Right forelimb (tissue), 1 donor: ENCODE results near the gene LVRN.

Experiments
- DNase-seq: peaks from one replicate; pipeline ENCODE4 v3.0.0-alpha.2; 2018

The LVRN gene

DNA sequence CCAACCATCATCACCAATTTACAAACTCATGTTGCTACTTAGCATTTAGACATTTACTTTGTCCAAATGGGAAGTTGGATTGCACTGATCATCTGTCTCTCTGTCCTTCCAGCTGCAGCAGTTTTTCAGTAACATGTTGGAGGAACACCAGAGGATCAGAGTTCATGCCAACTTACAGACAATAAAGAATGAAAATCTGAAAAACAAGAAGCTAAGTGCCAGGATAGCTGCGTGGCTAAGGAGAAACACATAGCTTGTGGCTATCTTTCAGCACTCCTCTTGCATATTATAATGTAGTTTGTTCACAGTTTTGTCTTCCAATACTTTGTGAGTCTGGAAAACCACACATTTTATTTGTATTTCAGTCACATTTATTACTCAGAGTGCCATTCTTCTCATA is 63.6 kb downstream of the LVRN start:
- no peak for DNase-seq

DNA sequence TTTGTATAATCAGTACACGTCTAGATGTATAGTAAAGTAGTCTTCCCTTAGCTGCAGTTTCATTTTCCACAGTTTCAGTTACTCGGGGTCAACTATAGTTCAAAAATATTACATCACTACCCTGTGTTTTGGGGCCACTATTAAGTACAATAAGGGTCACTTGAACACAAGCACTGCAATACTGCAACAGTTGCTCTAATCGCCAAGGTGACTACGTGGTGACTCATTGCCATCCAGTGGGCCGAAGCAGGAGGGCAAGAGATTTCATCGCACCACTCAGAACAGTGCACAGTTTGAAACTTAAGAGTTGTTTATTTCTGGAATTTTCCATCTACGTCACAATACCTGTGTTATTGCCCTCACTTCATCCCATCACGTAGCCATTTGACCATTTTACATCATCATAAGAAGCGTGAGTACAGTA is 69.8 kb downstream of the LVRN start, which contains the start of gene ARL14EPL:
Gene ARL14EPL, plus strand, starts transcription at position 379 of the 424 bp plus-strand sequence. CDS start 18,994 bp downstream, outside the sequence.
- DNase-seq: no peak

DNA sequence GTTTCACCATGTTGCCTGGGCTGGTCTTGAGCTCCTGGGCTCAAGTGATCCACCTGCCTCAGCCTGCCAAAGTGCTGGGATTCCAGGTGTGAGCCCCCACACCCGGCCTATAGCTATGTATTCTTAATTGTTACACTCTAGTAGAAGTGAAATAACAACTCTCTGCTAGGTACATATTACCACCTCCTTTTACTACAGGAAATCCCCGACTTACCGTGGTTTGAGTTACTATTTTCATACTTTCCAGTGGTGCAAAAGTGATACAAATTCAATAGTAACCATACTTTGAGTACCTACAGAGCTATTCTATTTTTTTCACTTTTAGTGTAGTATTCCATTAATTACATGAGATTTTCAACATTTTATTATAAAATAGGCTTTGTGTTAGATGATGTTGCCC is 70.7 kb downstream of the LVRN start:
- no peak for DNase-seq

DNA sequence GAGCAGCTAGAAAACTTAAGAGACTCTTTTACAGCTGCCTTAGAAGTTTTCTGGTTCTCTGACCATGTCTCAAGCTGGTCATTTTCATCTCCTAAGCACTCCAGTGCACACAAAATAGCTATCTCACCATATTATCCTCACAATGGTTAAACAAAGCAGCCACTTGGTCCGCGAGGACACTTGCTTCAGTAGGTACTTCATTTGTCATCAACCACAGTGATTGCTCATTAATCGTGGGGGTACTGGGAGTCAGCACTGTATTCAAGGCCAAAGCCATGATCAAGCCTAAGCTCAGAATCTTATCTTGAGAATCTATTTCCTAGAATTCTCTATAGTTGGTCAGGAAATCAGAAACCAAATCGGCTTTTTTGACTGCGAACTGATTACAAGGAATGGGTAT is 72.8 kb downstream of the LVRN start:
- no peak for DNase-seq

DNA sequence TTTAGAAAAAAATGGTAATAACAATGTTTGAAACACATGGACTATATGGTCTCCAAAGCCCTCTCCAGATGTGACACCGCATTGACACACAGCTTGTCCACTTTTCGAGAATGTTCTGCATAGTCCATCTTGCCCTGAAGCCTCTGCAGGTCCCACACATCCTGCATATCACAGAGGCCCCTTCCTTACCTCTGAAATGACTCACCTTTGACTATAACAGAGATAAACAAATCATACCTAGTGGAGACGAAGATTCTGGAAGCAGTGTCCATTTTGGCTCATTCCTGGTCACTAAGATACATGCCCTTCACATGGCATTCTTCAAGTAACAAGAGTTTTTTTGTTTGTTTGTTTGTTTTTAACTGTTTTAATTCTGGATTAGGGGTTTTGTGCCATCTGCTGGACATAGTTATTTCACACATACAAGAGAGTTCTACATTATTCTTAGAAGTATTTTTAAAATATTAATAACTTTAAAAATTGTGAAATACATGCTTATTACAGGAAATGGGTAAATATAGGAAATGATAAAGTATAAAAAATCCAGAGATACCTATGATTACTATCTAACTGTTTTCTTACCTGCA is 75.1 kb downstream of the LVRN start:
- DNase-seq: no peak

DNA sequence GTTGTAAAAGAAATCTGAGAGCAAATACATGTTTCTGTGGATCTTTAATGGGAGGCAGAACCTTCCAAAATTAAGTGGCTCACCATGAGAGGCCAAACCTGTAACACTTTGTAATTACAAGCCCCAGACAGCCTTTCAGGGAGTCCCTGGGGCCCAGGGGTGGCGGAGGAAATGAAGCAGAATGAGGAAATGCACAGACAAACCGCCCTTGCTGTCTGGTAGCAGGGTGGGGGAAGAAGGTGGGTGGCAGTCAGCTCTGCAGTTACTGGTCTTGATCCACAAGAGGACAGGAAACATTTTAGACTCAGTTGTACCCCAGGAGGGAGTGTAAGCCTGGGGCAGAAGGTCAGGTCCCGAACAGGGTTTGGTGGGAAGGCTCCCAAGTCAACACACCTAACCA is 76.5 kb downstream of the LVRN start:
- DNase-seq: no peak

DNA sequence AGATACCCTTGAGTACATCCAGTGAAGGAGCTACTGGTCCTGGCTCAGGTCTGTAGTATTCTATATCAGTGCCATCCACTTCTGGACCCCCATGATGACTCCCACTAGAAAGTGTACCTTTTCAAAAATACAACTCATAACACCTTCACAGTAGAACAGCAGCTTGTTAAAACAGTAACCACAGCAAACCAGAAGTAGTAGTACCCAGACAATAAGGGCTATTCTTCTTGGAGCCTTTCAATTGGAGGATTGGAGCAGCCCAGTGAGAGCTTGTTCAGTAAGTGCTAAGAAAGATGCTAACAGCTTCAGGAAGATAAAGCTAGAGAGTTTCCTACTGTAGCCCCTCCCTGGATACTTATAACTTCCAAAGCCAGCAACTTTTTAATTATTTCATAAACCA is 80.1 kb downstream of the LVRN start:
- no peak for DNase-seq

DNA sequence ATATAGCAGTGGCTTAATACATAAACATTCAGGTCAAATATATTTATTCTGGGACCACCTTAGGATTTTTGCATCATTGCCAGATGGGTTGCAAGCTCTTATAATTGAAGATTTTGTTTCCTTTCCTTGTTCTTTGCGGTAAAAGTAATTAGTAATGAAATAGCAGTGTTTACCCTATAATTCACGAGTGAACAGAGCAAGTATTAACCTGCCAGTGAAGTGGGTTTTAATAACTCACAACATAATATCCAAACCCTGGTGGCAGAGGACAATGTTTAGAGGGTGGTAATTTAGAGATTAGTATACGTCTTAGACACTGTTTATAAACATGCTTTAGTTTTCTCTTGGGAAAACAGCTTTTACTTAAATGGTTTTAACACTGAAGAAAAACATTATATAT is 81.8 kb downstream of the LVRN start:
- no peak for DNase-seq

DNA sequence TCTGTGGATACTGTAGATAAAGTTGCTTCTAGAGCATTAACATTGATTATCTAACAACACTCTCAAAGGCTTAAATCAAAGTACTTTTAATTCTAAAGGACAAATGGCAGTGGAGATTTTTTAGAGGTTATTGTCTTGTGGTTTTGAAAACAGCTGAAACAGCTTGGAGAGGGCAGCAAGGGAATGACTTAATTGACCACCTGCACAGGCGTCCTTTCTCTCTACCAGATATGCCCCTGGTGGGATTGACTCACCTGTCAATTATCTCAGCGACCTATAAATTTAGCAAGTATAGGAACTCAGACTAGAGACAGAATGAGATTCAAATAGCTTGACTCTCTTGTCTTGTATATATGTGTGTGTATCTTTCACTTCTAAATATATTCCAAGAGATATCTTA is 83.5 kb downstream of the LVRN start:
- no peak for DNase-seq

DNA sequence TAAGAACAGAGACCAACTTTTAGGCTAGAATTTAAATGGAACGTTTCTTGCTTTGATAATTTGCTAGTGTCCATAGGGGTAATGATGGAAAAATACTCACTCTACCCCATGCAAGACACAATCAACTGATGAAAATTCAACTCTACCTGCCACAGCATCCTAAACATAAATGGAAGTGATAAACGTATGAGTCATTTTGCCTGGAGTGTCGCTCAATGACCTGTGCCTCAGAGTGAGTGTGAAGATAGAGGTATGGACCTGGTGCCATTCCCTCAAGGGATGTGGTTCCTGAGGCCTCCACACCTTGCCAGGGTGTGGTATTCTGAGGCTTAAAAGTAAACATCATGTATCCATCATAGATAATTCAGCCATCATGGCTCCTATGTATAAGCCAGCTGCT is 84.0 kb downstream of the LVRN start:
- no peak for DNase-seq

DNA sequence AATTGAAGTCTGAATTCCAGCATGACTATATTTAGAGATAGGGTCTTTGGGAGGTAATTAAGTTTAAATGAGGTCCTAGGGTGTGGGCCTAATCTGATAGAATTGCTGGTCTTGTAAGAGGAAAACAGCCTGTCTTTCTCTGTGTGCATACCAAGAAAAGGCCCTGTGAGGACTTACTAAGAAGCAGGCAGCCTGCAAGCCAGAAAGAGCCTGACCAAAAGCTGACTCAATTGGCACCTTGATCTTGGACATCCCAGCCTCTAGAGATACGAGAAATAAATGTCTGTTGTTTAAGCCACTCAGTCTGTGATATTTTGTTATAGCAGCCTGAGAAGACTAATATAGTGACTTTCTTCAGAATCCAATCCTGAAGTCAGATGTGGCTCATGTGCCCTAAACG is 84.5 kb downstream of the LVRN start:
- DNase-seq: no peak

DNA sequence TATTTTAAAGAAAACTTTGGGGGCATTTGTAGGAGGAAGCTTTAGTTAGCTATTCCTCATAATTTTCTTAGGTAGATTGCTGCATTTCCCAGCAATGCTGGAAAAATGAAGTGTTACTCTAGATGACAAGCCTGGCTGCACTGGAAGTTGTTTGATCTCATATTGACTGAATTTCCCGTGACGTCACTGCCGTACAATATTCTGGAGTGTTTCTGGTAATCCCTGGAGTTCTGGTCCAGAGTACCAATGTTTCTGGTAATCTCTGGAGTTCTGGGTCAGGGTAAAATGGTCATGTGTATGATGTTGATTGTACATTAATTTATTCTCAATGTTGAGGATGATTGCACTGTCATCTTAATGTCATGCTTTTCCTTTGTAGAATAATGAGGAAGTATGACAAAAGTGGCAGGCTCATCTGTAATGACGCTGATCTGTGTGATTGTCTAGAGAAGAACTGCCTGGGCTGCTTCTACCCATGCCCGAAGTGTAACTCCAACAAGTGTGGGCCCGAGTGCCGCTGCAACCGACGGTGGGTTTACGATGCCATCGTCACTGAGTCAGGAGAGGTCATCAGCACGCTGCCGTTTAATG is 96.2 kb downstream of the LVRN start:
- no peak for DNase-seq

DNA sequence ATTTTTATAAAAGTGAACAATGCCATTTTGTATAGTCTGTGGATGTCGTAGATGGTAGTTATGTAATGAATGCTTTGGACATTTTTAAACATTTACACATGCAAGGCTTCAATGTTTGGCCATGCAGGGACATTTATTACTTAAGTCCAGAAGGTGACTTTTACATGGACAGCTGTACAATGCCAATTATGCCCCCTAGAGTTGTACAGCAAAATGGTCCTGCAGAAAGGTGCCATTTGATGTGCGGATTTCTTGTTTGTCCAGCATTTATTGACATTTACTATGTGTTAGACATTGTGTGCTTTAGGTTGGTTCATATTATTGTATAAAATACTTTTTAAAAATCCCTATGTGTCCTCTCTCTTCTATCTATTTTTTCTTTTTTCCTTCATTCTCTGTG is 100.1 kb downstream of the LVRN start:
- DNase-seq: no peak

DNA sequence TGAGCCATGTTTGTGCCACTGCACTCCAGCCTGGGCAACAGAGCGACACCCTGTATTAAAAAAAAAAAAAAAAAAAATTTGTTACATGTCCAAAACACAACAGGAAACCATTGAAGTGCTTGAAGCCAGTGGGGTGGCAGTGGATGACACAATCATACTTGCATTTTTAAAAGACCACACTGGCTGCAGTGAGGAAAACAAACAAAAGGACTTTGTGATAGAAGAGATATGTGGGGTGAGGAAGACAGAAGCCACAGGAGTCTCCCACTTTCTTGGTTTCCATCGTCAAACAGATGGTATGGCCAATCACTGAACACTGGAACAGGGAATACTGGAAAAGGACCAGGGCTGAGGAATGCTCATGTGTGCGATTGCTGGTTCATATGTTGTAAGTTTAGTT is 101.7 kb downstream of the LVRN start:
- no peak for DNase-seq

DNA sequence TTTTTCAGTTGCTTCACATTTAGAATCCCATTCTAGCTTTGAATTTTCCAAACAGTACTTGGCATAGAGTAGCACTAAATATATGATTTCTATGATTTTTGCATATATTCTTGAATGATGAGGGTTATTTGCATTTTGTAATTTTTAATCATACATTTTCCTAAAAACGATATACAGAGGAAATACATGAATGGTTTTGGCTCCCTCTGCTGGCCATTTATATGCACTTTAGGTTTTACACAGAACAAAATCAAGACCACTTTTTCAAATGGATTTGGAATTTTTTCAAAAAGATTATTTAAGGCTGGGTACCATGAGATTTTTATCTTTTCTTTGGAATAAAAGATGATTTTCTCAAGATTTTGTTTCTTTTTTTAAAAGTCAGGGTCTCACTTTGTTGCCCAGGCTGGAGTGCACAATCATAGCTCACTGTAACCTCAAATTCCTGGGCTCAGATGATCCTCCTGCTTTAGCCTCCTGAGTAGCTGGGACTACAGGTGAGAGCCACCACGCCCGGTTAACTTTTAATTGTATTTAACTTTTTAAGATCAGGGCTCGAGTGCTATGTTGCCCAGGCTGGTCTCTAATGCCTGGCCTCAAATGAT is 105.9 kb downstream of the LVRN start:
- no peak for DNase-seq

DNA sequence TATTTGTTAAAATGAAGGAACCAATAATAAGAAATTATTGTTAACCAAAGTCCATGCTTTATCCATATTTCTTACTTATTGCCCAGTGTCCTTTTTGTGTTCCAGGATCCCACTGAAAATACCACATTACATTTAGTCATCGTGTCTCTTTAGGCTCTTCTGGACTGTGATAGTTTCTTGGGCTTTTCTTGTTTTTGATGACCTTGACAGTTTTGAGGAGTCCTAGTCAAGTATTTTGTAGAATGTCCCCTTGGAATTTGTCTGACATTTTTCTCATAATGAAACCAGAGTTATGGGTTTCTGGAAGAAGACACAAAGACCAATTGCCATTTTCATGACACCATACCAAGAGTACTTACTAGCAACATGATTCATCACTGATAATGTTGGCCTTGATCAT is 108.9 kb downstream of the LVRN start:
- DNase-seq: no peak

DNA sequence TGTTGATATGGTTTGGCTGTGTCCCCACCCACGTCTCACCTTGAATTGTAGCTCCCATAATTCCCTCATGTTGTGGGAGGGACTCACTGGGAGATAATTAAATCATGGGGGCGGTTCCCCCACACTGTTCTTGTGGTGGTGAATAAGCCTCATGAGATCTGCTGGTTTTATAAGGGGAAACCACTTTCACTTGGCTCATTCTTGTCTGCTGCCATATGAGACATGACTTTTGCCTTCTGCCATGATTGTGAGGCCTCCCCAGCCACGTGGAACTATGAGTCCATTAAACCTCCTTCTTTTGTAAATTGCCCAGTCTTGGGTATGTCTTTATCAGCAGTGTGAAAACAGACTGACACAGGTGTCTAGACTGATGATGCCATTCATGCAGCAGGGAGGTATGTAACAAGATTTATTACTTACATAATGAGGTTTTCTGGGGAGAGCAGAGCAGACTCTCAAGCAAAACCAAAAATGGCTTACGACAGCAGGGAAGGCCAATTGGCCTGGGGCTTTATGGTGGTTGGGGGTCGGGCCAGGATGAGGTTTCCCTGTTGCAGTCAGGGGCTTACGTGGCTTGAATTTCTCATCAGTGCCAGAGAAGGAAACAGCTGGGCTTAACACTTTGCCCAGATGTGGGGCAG is 113.0 kb downstream of the LVRN start:
- DNase-seq: no peak

DNA sequence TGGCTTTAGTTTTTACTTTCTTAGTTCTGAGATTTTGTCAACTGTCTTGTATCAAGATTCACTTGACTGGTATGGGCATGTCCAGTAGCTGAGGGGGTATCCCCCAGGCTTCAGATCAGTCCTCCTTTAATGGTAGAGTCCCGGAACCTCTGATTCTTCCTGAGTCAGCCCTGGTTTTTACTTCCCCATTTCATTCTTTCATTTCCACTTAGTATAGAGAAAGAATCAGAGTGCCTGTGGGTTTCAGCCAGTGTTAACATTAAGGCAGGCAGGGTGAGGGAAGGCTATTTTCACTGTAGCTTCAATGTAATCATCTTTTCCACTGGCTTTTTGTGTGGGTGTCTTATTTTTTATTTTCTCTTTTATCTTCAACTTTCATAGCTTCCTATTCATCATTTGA is 114.2 kb downstream of the LVRN start:
- DNase-seq: no peak
